Activated CD8-positive, alpha-beta memory T cell treated with anti-CD3 and anti-CD28 coated beads, Interleukin-2, amount 50 U/mL, for 24 hours (primary cell): ENCODE data around the gene MNX1.

Experiments
- DNase-seq: peaks from one replicate; pipeline ENCODE4 v3.0.0-alpha.2; 2020; ENCODE audit errors: extremely low read depth

The MNX1 gene

GRCh38 chr7:157014635-157015555, 4.4 kb upstream of the MNX1 start:
- DNase-seq, result no peak

- no peak for DNase-seq
These were observed 3.4 kb upstream of the MNX1 start for GRCh38 chr7:157013602-157014549.

- DNase-seq, result no peak
These were observed 2.6 kb upstream of the MNX1 start for GRCh38 chr7:157013101-157013500.

- no peak for DNase-seq
These were observed 1.7 kb upstream of the MNX1 start for GRCh38 chr7:157012113-157012547.

- DNase-seq, result no peak
These were observed 1.1 kb upstream of the MNX1 start for GRCh38 chr7:157011333-157012112.

- no peak for DNase-seq
These were observed 480 bp downstream of the MNX1 start for GRCh38 chr7:157009778-157010587.

GRCh38 chr7:157009170-157009777, 1.2 kb downstream of the MNX1 start:
- no peak for DNase-seq

- DNase-seq, result no peak
These were observed 2.0 kb downstream of the MNX1 start for GRCh38 chr7:157008206-157009169.

- DNase-seq, result no peak
These were observed 2.9 kb downstream of the MNX1 start for GRCh38 chr7:157007470-157008066.

GRCh38 chr7:157006829-157007469, 3.5 kb downstream of the MNX1 start:
- no peak for DNase-seq

GRCh38 chr7:157006205-157006747, 4.2 kb downstream of the MNX1 start:
- DNase-seq, result no peak

GRCh38 chr7:157005456-157006204, 4.8 kb downstream of the MNX1 start:
- DNase-seq, result no peak

- DNase-seq, result no peak
These were observed 5.7 kb downstream of the MNX1 start for GRCh38 chr7:157004521-157005455.

GRCh38 chr7:157003756-157004520, 6.5 kb downstream of the MNX1 start:
- no peak for DNase-seq

- DNase-seq, result no peak
These were observed 7.1 kb downstream of the MNX1 start for GRCh38 chr7:157003445-157003755.
